H1 (cell line): Measurements from ENCODE around the gene HMGB1. TPM values are rescaled to one million over a fixed set of nuclear protein-coding genes. Genes with fewer than 3 reads are reported as not detected.

Experiments
- CTCF ChIP-seq, 3 experiments: IDR thresholded peaks; 1 replicate in 2 of 3; 2 replicates in 1 of 3; pipeline versions ENCODE4 v1.5.1 to v1.6.1; 2011; ENCODE audit warnings: low read length in 3 of 3, mild to moderate bottlenecking in 3 of 3, inconsistent platforms in 2 of 3, low read depth in 1 of 3, moderate library complexity in 1 of 3; ENCODE audit not compliant: insufficient read depth in 1 of 3; ENCODE audit errors: control extremely low read depth in 1 of 3
- polyA plus RNA-seq, 7 experiments: library from polyadenylated mRNA; depleted of rRNA in 3 of 7; stranded (reverse) in 5 of 7; unstranded in 2 of 7; fragments of >200 nt in 5 of 7; fragments of 200-250 nt in 2 of 7; gene quantifications; 1 replicate in 5 of 7; 2 replicates in 1 of 7; 4 replicates in 1 of 7; pipeline versions ENCODE4 v1.2.1 to v1.2.3, GENCODE V29; 2011 to 2013; ENCODE audit warnings: missing spikeins in 2 of 7, mixed read lengths in 2 of 7
- total RNA-seq: library from RNA; stranded (reverse); fragmentation: NEBNext Ultra II Directional; extraction: Animal tissue kit (Norgen Biotek cat#: 25700); gene quantifications from 2 replicates; pipeline ENCODE4 v1.2.1, GENCODE V29; 2021

Gene HMGB1
- total and polyA plus RNA-seq, 2 of the 8 experiments (the other 6 are each of a cell fraction or from before 2014, with no cell fraction given): 123 to 776 TPM

- TF ChIP-seq CTCF (IDR thresholded peaks at IDR 0.05; ENCODE audit: control extremely low read depth in 1 of 3, insufficient read depth in 1 of 3, low read depth in 1 of 3, low read length in 3 of 3): no peak
These were observed 33.6 kb upstream of the HMGB1 start (continued) for GRCh38 chr13:30499338-30499737.
